Adrenal gland (tissue), 5 donors: Measurements from ENCODE around the gene EPHB2.

ENCODE experiments used
- CTCF ChIP-seq, 6 experiments: fragments of 450-650 bp in 4 of 6; fragments of 200-600 bp in 2 of 6; sonication (generic) in 1 of 6; IDR thresholded peaks; 1 replicate in 5 of 6; 2 replicates in 1 of 6; pipeline versions ENCODE4 v1.5.1 to v1.8.0; 2016 to 2021; ENCODE audit warnings: antibody characterized with exemption in 6 of 6, mild to moderate bottlenecking in 2 of 6, moderate library complexity in 1 of 6
- POLR2A ChIP-seq, 2 donors: fragments of 450-650 bp; IDR thresholded peaks; one replicate each; pipeline ENCODE4 v1.6.1; 2017; ENCODE audit warnings: antibody characterized with exemption in 2 of 2, mild to moderate bottlenecking in 2 of 2, moderate library complexity in 1 of 2
- donor health status: DM: no; HTN: no; CAD: no.

- TF ChIP-seq CTCF (IDR thresholded peaks at IDR 0.05) (no peak), POLR2A (IDR thresholded peaks at IDR 0.05) (no peak)
Measured at GRCh38 chr1:22781483-22781882, 70.8 kb downstream of the EPHB2 start.
